Measurements from ENCODE around the gene BCLAF3. TPM values are rescaled to one million over a fixed set of nuclear protein-coding genes. Genes with fewer than 3 reads are reported as not detected.

Gene BCLAF3
- total RNA-seq, 1 donor from 2014 or later: 9.7 TPM

- Histone ChIP-seq H3K9ac (no peak overlapping the region), H3K4me1 (peaks cover 6% of the 10 kb centered on the region), H3K36me3 (no peaks in the 10 kb centered on the region), H4K20me1 (ENCODE audit: low read depth) (no peaks in the 10 kb centered on the region), H2AFZ (replicated peaks) (no peak overlapping the region), H3F3A (ENCODE audit: low read depth) (no peaks in the 10 kb centered on the region), H3K9me3 (ENCODE audit: low read depth) (no peaks in the 10 kb centered on the region), H3K4me2 (no peak overlapping the region), H3K27me3 (no peaks in the 10 kb centered on the region), H3K79me2 (ENCODE audit: low read depth) (no peaks in the 10 kb centered on the region), H3K4me3 (no peak overlapping the region), H3K27ac (no peak overlapping the region)
- Mint-ChIP-seq H3K27me3 (ENCODE audit: insufficient read depth, low read depth) (no peaks in the 10 kb centered on the region), H3K4me3 (no peak overlapping the region), H3K36me3 (no peaks in the 10 kb centered on the region), H3K4me1 (peaks cover 3% of the 10 kb centered on the region), H3K9me3 (peaks cover 3% of the 10 kb centered on the region), H3K27ac (no peak overlapping the region)
- DNase-seq (ENCODE audit: low spot score): no peak
- no peak for TF ChIP-seq CTCF (IDR thresholded peaks at IDR 0.05)
- no peak for TF ChIP-seq EZH2phosphoT487 (IDR thresholded peaks at IDR 0.05)
- TF ChIP-seq EZH2 (IDR thresholded peaks at IDR 0.05): no peak
Measured at GRCh38 chrX:20005883-20006282, 15.0 kb upstream of the BCLAF3 start.

- Histone ChIP-seq H3F3A (ENCODE audit: low read depth) (no peaks in the 10 kb centered on the region), H3K79me2 (ENCODE audit: low read depth) (no peaks in the 10 kb centered on the region), H4K20me1 (ENCODE audit: low read depth) (no peaks in the 10 kb centered on the region), H3K27ac (no peak overlapping the region), H3K4me2 (peak overlapping the region; percentile 62), H3K9ac (no peak overlapping the region), H2AFZ (replicated peaks) (no peak overlapping the region), H3K36me3 (no peaks in the 10 kb centered on the region), H3K4me1 (peaks cover 6% of the 10 kb centered on the region), H3K9me3 (ENCODE audit: low read depth) (no peaks in the 10 kb centered on the region), H3K27me3 (no peaks in the 10 kb centered on the region), H3K4me3 (no peak overlapping the region)
- Mint-ChIP-seq H3K4me3 (no peak overlapping the region), H3K36me3 (no peaks in the 10 kb centered on the region), H3K9me3 (peaks cover 7% of the 10 kb centered on the region), H3K4me1 (peaks cover 3% of the 10 kb centered on the region), H3K27me3 (ENCODE audit: insufficient read depth, low read depth) (peaks cover 3% of the 10 kb centered on the region), H3K27ac (no peak overlapping the region)
- peak; percentile 14 for TF ChIP-seq CTCF (IDR thresholded peaks at IDR 0.05)
- TF ChIP-seq EZH2phosphoT487 (IDR thresholded peaks at IDR 0.05): no peak
- DNase-seq (ENCODE audit: low spot score): peak; percentile 58
Measured at GRCh38 chrX:20001588-20001987, 10.7 kb upstream of the BCLAF3 start.

GRCh38 chrX:19991350-19991718, 473 bp upstream of the BCLAF3 start:
- peaks cover 9% of the 10 kb centered on the region for H3K9me3 Mint-ChIP-seq
- Histone ChIP-seq H3K9ac (no peak overlapping the region), H3K9me3 (ENCODE audit: low read depth) (no peaks in the 10 kb centered on the region), H3K36me3 (no peaks in the 10 kb centered on the region), H3K4me2 (no peak overlapping the region), H3K27me3 (no peaks in the 10 kb centered on the region), H3K27ac (no peak overlapping the region), H3K4me3 (peak overlapping the region; percentile 77), H2AFZ (replicated peaks) (peak overlapping the region; percentile 63), H3K4me1 (no peaks in the 10 kb centered on the region), H4K20me1 (ENCODE audit: low read depth) (no peaks in the 10 kb centered on the region), H3F3A (ENCODE audit: low read depth) (no peaks in the 10 kb centered on the region), H3K79me2 (ENCODE audit: low read depth) (peaks cover 9% of the 10 kb centered on the region)
- H3K36me3 Mint-ChIP-seq: peaks cover 6% of the 10 kb centered on the region
- no peak for DNase-seq (ENCODE audit: low spot score)
- TF ChIP-seq CTCF (IDR thresholded peaks at IDR 0.05) (no peak), EZH2 (IDR thresholded peaks at IDR 0.05) (no peak), EZH2phosphoT487 (IDR thresholded peaks at IDR 0.05) (no peak)
- H3K4me1 Mint-ChIP-seq: peaks cover 5% of the 10 kb centered on the region
- H3K27ac Mint-ChIP-seq: no peak overlapping the region
- peak overlapping the region; percentile 83 for H3K4me3 Mint-ChIP-seq
- H3K27me3 Mint-ChIP-seq (ENCODE audit: insufficient read depth, low read depth): peaks cover 3% of the 10 kb centered on the region

Data from neural progenitor cell (in vitro differentiated cells).